ENCODE results near the gene CNIH1. TPM values are rescaled to one million over a fixed set of nuclear protein-coding genes. Genes with fewer than 3 reads are reported as not detected.

Gene CNIH1
- total RNA-seq, 4 donors from 2014 or later = 101 to 233 (median 212) TPM

DNA sequence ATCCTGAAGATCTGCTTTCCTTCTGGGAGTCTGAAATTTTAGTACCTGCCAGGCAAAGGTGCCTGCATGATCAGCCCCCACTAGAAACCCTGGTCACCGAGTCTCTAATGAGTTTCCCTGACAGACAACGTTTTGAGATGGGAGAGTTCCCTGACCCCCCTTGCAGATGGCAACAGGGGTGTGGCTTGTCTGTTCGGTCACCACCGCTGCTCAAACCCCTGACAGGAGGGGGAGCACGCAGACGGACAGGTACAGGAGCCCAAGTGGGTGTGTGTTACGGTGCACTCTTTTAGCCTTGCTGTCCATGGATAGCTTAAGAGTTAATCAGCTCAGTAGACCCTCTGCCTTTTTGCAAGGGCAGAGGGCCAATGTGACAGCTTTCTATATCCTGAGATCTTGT, 63.7 kb downstream of the CNIH1 start:
- TF ChIP-seq, protein P1, sequence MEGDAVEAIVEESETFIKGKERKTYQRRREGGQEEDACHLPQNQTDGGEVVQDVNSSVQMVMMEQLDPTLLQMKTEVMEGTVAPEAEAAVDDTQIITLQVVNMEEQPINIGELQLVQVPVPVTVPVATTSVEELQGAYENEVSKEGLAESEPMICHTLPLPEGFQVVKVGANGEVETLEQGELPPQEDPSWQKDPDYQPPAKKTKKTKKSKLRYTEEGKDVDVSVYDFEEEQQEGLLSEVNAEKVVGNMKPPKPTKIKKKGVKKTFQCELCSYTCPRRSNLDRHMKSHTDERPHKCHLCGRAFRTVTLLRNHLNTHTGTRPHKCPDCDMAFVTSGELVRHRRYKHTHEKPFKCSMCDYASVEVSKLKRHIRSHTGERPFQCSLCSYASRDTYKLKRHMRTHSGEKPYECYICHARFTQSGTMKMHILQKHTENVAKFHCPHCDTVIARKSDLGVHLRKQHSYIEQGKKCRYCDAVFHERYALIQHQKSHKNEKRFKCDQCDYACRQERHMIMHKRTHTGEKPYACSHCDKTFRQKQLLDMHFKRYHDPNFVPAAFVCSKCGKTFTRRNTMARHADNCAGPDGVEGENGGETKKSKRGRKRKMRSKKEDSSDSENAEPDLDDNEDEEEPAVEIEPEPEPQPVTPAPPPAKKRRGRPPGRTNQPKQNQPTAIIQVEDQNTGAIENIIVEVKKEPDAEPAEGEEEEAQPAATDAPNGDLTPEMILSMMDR (IDR thresholded peaks at IDR 0.05) = no peak
- ATAC-seq (ENCODE audit: low FRiP score) (no peak), DNase-seq (ENCODE audit: low spot score) (no peak)

DNA sequence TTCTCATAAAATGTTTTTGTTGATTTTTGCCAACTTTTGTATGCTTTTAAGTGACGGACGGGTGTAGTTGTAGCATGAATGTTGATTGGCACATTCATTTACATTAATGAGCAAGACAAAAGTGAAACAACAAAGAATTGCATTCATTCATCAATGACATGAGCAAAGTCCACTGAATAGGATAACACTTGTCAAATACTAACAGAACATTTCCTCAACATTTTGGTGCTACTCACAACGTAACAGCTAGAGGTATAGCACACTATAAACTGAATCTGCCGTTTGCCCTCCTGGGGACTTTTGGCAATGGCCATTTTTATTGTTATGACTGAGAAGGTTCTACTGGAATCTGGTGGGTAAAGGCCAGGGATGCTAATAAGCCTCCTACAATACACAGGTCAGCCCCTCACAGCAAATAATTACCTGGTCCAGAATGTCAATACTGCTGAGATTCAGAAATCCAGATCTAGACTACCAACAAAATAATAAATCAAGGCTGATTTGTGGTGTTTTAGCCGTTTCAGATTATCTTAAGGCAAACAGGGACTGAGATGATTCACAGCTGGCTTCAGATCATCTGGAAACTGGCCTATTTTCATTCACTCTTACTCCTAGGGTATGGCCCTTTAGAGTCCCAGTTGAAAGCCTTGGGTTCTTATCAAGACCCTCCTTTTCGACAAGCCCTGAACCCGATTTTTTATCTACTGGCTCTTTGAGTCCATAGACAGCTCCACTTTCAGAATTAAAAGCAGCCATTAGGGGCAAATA, 66.9 kb downstream of the CNIH1 start:
- TF ChIP-seq, protein P1 (IDR thresholded peaks at IDR 0.05) = no peak
- ATAC-seq (ENCODE audit: low FRiP score) = peak; percentile 47

More for the DNA sequence above, 66.9 kb downstream of the CNIH1 start:
- no peak for DNase-seq (ENCODE audit: low spot score)

Other genes starting within 250 kb of the CNIH1 start
- 1 to 10 TPM in 3 of 4 donors, under 1 TPM in 1; 0.94 to 7.6 (median 4.2) TPM for gene CDKN3, start 44.4 kb downstream of the CNIH1 start, total RNA-seq
- 10 to 100 TPM; 44.0 to 92.7 (median 86.7) TPM for gene GMFB, start 47.6 kb upstream of the CNIH1 start, total RNA-seq
- 10 to 100 TPM; 18.0 to 21.8 (median 18.9) TPM for gene CGRRF1, start 68.5 kb upstream of the CNIH1 start, total RNA-seq
- gene SAMD4A, start 125.8 kb upstream of the CNIH1 start, total RNA-seq = 100 to 1,000 TPM in 1 of 4 donors, 10 to 100 TPM in 3; 33.9 to 116 (median 38.3) TPM

All from omental fat pad (tissue), 4 donors.